Trophoblast cell (in vitro differentiated cells and primary cell): Measurements from ENCODE around the gene DPH1.

Source experiments
- DNase-seq, 2 donors: peaks; one replicate each; pipeline ENCODE4 v3.0.0-alpha.2; 2016
- H2AFZ ChIP-seq: 2 replicates; pipeline ENCODE4 v1.6.1; 2013; ENCODE audit warnings: low read length, moderate library complexity, mild to moderate bottlenecking; ENCODE audit not compliant: insufficient read depth, poor library complexity
- H2AK5ac ChIP-seq: 2 replicates; pipeline ENCODE4 v1.6.1; 2013; ENCODE audit warnings: mild to moderate bottlenecking, low read length
- H2BK120ac ChIP-seq: 2 replicates; pipeline ENCODE4 v1.6.1; 2013; ENCODE audit warnings: low read length, mild to moderate bottlenecking, moderate library complexity; ENCODE audit not compliant: insufficient read depth, poor library complexity
- H2BK12ac ChIP-seq: 2 replicates; pipeline ENCODE4 v1.6.1; 2013; ENCODE audit warnings: mild to moderate bottlenecking, low read length, moderate library complexity
- H2BK5ac ChIP-seq: 2 replicates; pipeline ENCODE4 v1.6.1; 2013; ENCODE audit warnings: low read length, low read depth, moderate library complexity, mild to moderate bottlenecking; ENCODE audit not compliant: poor library complexity
- H3K14ac ChIP-seq: 2 replicates; pipeline ENCODE4 v1.6.1; 2013; ENCODE audit warnings: mild to moderate bottlenecking, low read length
- H3K18ac ChIP-seq: 2 replicates; pipeline ENCODE4 v1.6.1; 2013; ENCODE audit warnings: mild to moderate bottlenecking, low read length
- H3K23ac ChIP-seq: 2 replicates; pipeline ENCODE4 v1.6.1; 2013; ENCODE audit warnings: low read length
- H3K27ac ChIP-seq: 2 replicates; pipeline ENCODE4 v1.5.1; 2013; ENCODE audit warnings: low read depth, mild to moderate bottlenecking, inconsistent platforms, low read length, moderate library complexity
- H3K27me3 ChIP-seq: 2 replicates; pipeline ENCODE4 v1.6.1; 2013; ENCODE audit warnings: inconsistent platforms, mild to moderate bottlenecking, low read length, moderate library complexity; ENCODE audit not compliant: insufficient read depth
- H3K36me3 ChIP-seq, 2 experiments: 1 replicate in 1 of 2; 2 replicates in 1 of 2; pipeline ENCODE4 v1.6.1; 2013; ENCODE audit warnings: low read length in 2 of 2, mild to moderate bottlenecking in 2 of 2, moderate library complexity in 1 of 2; ENCODE audit not compliant: insufficient read depth in 2 of 2, control insufficient read depth in 1 of 2
- H3K4ac ChIP-seq: 2 replicates; pipeline ENCODE4 v1.6.1; 2013; ENCODE audit warnings: low read depth, mild to moderate bottlenecking, low read length, moderate library complexity
- H3K4me1 ChIP-seq, 2 experiments: 1 replicate in 1 of 2; 2 replicates in 1 of 2; pipeline ENCODE4 v1.6.1; 2013; ENCODE audit warnings: low read length in 2 of 2, mild to moderate bottlenecking in 2 of 2, moderate library complexity in 1 of 2; ENCODE audit not compliant: insufficient read depth in 2 of 2, control insufficient read depth in 1 of 2
- H3K4me2 ChIP-seq: 2 replicates; pipeline ENCODE4 v1.6.1; 2013; ENCODE audit warnings: inconsistent platforms, mild to moderate bottlenecking, low read length, moderate library complexity
- H3K4me3 ChIP-seq: 2 replicates; pipeline ENCODE4 v1.5.1; 2013; ENCODE audit warnings: mild to moderate bottlenecking, low read depth, low read length, inconsistent platforms
- H3K79me1 ChIP-seq: one replicate; pipeline ENCODE4 v1.6.1; 2013; ENCODE audit warnings: low read length
- H3K79me2 ChIP-seq: 2 replicates; pipeline ENCODE4 v1.6.1; 2013; ENCODE audit warnings: low read length, mild to moderate bottlenecking; ENCODE audit not compliant: control insufficient read depth, insufficient read depth, poor library complexity
- H3K9ac ChIP-seq: 2 replicates; pipeline ENCODE4 v1.6.1; 2013; ENCODE audit warnings: mild to moderate bottlenecking, low read length
- H3K9me3 ChIP-seq: 2 replicates; pipeline ENCODE4 v1.6.1; 2013; ENCODE audit warnings: low read depth, mild to moderate bottlenecking, control low read depth, inconsistent platforms, low read length; ENCODE audit not compliant: insufficient read depth
- H4K12ac ChIP-seq: 2 replicates; pipeline ENCODE4 v1.6.1; 2013; ENCODE audit warnings: low read depth, mild to moderate bottlenecking, low read length, moderate library complexity
- H4K8ac ChIP-seq: 2 replicates; pipeline ENCODE4 v1.6.1; 2013; ENCODE audit warnings: low read depth, mild to moderate bottlenecking, low read length, moderate library complexity
- H4K91ac ChIP-seq: one replicate; pipeline ENCODE4 v1.6.1; 2013; ENCODE audit warnings: low read depth, mild to moderate bottlenecking, low read length, moderate library complexity
- WGBS: extraction: QIAGEN DNeasy Blood & Tissue Kit; methylation state at CpG from one replicate; pipeline ENCODE4 v1.1.7; 2013; ENCODE audit warnings: missing lambda C conversion rate; ENCODE audit not compliant: insufficient read length, insufficient coverage; ENCODE audit errors: extremely low coverage; 5-methylcytosine and 5-hydroxymethylcytosine counted together

The DPH1 gene

DNA sequence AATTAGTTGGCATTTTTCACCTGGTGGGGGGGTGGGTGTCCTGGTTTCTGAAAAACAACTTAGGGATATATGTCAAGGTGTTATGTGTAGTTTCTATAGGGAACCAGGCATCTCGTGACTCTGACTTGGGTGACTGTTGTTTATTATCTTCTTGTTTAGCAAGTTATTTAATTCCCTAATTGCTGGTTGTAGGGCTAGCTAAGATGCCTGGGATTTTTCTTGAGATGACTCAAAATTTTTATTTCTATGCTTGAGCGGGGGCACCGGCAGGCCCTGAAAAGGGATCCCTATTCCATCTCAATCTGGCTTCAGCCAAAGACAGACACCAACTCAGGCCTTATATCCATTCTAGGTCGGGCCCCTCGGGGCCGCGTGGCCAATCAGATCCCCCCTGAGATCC lies 3.2 kb downstream of the DPH1 start:
- no peak overlapping the region for H4K91ac ChIP-seq
- H4K12ac ChIP-seq, result no peak overlapping the region
- peaks cover 3 to 8% of the 10 kb centered on the region in 2 experiments for H3K4me1 ChIP-seq
- no peak overlapping the region for H3K14ac ChIP-seq
- H3K36me3 ChIP-seq, result peaks cover 7 to 9% of the 10 kb centered on the region in 2 experiments
- H3K4ac ChIP-seq, result no peak overlapping the region
- no peak overlapping the region for H2BK12ac ChIP-seq
- peaks cover 2% of the 10 kb centered on the region for H3K9me3 ChIP-seq
- H4K8ac ChIP-seq, result no peak overlapping the region
- H3K79me1 ChIP-seq, result peaks cover 4% of the 10 kb centered on the region
- H2BK5ac ChIP-seq, result no peak overlapping the region
- no peak overlapping the region for H2AFZ ChIP-seq
- no peak overlapping the region for H3K23ac ChIP-seq
- no peak overlapping the region for H2BK120ac ChIP-seq
- no peak overlapping the region for H3K27ac ChIP-seq
- H3K9ac ChIP-seq, result no peak overlapping the region
- no peak overlapping the region for H2AK5ac ChIP-seq
- no peak overlapping the region for H3K18ac ChIP-seq
- no peak overlapping the region for H3K4me2 ChIP-seq
- no peak overlapping the region for H3K4me3 ChIP-seq
- H3K79me2 ChIP-seq, result peaks cover 3% of the 10 kb centered on the region
- WGBS, result no CpG with 5 or more reads among the region's 7 CpGs
- DNase-seq, result peak; percentile 13 to 30
- H3K27me3 ChIP-seq, result no peaks in the 10 kb centered on the region

DNA sequence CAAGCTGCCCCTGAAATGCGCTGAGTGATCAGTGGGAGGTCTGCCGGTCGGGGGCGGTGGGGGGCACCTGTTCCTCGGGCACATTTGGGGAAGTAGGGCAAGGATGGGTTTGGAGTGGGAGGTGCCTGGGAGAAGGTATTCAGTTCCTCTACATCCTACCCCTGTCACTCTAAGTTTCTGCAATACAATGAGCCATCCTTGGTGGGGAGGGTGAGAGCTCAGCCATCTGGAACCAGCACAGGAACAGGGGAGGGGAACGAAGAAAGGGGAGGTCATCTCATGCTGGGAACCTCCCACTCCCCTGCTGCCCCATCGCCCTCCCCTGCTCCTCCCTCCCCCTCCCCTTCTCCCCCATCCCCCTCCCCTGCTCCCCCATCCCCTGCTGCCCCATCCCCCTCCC lies 4.2 kb downstream of the DPH1 start:
- no CpG with 5 or more reads among the region's 7 CpGs for WGBS

DNA sequence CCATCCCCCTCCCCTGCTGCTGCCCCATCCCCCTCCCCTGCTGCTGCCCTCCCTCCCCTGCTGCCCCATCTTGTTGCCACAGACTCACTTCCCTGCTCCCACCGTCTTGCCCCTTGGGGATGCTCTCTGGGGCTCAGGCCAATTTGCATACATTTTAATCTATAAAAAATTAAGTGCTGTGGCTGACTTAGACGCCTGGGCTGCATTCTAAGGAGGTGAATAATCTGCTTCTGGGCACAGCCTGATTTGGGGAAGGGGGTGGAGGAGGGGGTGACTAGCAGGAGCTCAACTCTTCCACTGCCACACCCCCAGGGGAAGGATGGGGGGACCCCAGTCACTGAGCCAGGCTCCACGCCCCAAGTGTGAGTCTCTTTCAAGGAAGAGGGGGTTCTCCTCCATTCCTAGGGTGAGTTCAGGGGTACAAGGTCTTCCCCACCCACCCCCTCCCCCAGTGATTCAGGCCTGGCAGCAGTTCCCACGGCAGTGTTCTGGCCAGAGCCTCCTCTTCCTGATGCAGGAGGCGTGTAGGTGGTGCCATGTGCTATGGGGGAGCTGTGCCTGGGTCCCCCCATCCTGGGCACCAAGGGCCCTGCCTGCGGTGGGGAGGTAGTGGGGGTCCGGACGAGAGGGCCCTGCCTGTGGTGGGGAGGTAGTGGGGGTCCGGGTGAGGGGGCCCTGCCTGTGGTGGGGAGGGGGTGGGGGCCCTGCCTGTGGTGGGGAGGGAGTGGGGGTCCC lies 5.0 kb downstream of the DPH1 start:
- H4K91ac ChIP-seq, result no peak overlapping the region
- no peak overlapping the region for H2AK5ac ChIP-seq
- no peak overlapping the region for H4K12ac ChIP-seq
- no peak overlapping the region for H3K23ac ChIP-seq
- H4K8ac ChIP-seq, result no peak overlapping the region
- H3K9me3 ChIP-seq, result no peaks in the 10 kb centered on the region
- H3K18ac ChIP-seq, result no peak overlapping the region
- no peak overlapping the region for H3K4ac ChIP-seq
- no CpG with 5 or more reads among the region's 9 CpGs for WGBS
- H2BK120ac ChIP-seq, result no peak overlapping the region
- no peaks in the 10 kb centered on the region for H3K27me3 ChIP-seq
- H3K79me2 ChIP-seq, result peaks cover 3% of the 10 kb centered on the region
- H3K14ac ChIP-seq, result no peak overlapping the region
- H3K27ac ChIP-seq, result no peak overlapping the region
- H2BK5ac ChIP-seq, result no peak overlapping the region
- DNase-seq, result no peak
- H2BK12ac ChIP-seq, result no peak overlapping the region
- H3K9ac ChIP-seq, result no peak overlapping the region
- H2AFZ ChIP-seq, result no peak overlapping the region
- no peak overlapping the region for H3K4me3 ChIP-seq
- peaks cover 4% of the 10 kb centered on the region for H3K79me1 ChIP-seq
- peaks cover 7 to 12% of the 10 kb centered on the region in 2 experiments for H3K36me3 ChIP-seq
- no peak overlapping the region for H3K4me2 ChIP-seq
- H3K4me1 ChIP-seq, result peaks cover 3 to 4% of the 10 kb centered on the region in 2 experiments

More for the DNA sequence above, 4.2 kb downstream of the DPH1 start:
- Histone ChIP-seq H3K9ac (no peak overlapping the region), H3K79me1 (peaks cover 4% of the 10 kb centered on the region), H2BK5ac (no peak overlapping the region), H2BK120ac (no peak overlapping the region), H3K18ac (no peak overlapping the region), H2AK5ac (no peak overlapping the region), H4K8ac (no peak overlapping the region), H3K4me1 (peaks cover 3 to 8% of the 10 kb centered on the region in 2 experiments), H4K12ac (no peak overlapping the region), H3K4ac (no peak overlapping the region), H3K14ac (no peak overlapping the region), H2BK12ac (no peak overlapping the region), H3K9me3 (peaks cover 2% of the 10 kb centered on the region), H3K27ac (no peak overlapping the region), H3K36me3 (peaks cover 7 to 12% of the 10 kb centered on the region in 2 experiments), H3K4me2 (no peak overlapping the region), H4K91ac (no peak overlapping the region), H3K23ac (no peak overlapping the region), H2AFZ (no peak overlapping the region), H3K4me3 (no peak overlapping the region), H3K79me2 (peaks cover 3% of the 10 kb centered on the region), H3K27me3 (no peaks in the 10 kb centered on the region)
- DNase-seq, result no peak

DNA sequence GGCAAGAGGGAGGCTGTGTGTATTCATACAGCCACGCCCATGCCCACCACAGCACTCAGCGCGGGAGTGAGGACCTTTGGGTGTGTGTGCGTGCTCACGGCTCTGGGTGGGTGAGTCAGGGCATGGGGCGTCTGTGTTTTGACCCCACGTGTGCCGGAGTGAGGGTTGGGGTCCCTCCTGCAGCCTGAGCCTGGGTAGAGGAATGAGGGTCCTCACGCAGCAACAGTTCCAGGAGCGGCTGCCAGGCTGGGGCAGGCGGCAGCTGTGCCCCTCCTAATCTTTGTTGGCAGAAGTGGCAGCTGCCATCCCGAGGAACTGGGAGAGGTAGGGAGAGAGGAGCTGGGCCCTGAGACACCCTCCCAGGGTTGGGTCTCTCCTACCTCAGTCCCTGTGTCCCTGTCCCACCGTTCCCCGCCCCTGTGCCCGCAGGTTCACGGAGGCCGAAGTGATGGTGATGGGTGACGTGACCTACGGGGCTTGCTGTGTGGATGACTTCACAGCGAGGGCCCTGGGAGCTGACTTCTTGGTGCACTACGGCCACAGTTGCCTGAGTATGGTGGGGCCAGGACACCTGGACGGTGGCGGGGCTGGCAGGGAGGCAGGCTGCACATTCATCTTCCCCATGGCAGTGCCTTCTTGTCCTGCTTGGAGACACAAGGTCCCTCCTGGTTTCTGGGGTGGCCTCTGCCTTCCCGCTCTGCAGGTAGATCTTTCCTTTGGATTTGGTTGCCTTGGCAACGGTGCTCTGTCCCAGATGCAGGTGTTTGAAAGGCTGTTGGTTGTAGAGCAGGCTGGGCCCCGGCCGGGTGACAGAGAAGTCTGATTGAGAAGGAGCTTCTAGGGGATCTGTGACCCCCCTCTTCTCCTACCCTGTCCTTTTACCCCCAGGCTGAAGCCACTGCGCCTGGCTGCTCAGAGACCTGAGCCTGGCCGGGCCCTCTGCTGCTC lies 5.9 kb downstream of the DPH1 start:
- Histone ChIP-seq H3K18ac (no peak overlapping the region), H2BK120ac (no peak overlapping the region), H3K79me2 (no peaks in the 10 kb centered on the region), H3K4me3 (no peak overlapping the region), H3K36me3 (peaks cover 7 to 12% of the 10 kb centered on the region in 2 experiments), H2BK5ac (no peak overlapping the region), H4K12ac (no peak overlapping the region), H3K79me1 (no peaks in the 10 kb centered on the region), H3K27me3 (no peaks in the 10 kb centered on the region), H3K9ac (no peak overlapping the region), H3K4me1 (peaks cover under 1 to 2% of the 10 kb centered on the region in 2 experiments), H3K4ac (no peak overlapping the region), H2BK12ac (no peak overlapping the region), H4K8ac (no peak overlapping the region), H2AFZ (no peak overlapping the region), H2AK5ac (no peak overlapping the region), H3K9me3 (no peaks in the 10 kb centered on the region), H3K27ac (no peak overlapping the region), H4K91ac (no peak overlapping the region), H3K23ac (no peak overlapping the region), H3K14ac (no peak overlapping the region), H3K4me2 (no peak overlapping the region)
- WGBS, result no CpG with 5 or more reads among the region's 29 CpGs
- DNase-seq, result no peak
